PC-3 (cell line): ENCODE results near the gene FYTTD1. TPM values are rescaled to one million over a fixed set of nuclear protein-coding genes. Genes with fewer than 3 reads are reported as not detected.

Source experiments
- ATAC-seq: fragments of 200-7000 bp; cut with Tn5 transposase; 2 replicates; pipeline ENCODE4 v1.9.1; 2020; ENCODE audit warnings: mild to moderate bottlenecking, moderate library complexity
- BruUV-seq: library from RNA; stranded (reverse); fragments of 400-500 nt; replicated peaks from 2 replicates; lab custom pipeline; 2021; lab: Mats Ljungman, UMichigan
- CTCF ChIA-PET: fragments of 300-600 bp; sonication (Branson Sonifier 250); formaldehyde crosslinking; loops from one replicate; lab custom pipeline; 2022; ENCODE audit warnings: antibody characterized with exemption; lab: Charles Lee
- POLR2A ChIA-PET: fragments of 300-600 bp; sonication (Branson Sonifier 250); formaldehyde crosslinking; loops from one replicate; lab custom pipeline; 2022; ENCODE audit warnings: antibody characterized with exemption; ENCODE audit not compliant: unreplicated experiment; lab: Charles Lee
- DNase-seq: peaks from one replicate; pipeline ENCODE4 v3.0.0-alpha.2; 2015
- H2AFZ ChIP-seq: fragments of 300-600 bp; sonication (generic); 2 replicates; pipeline ENCODE4 v1.6.0; 2016; ENCODE audit warnings: antibody characterized with exemption, low read length
- H3F3A ChIP-seq: fragments of 300-600 bp; sonication (generic); one replicate; pipeline ENCODE4 v1.6.0; 2017; ENCODE audit warnings: antibody characterized with exemption, low read length, control low read depth, mild to moderate bottlenecking; ENCODE audit not compliant: unreplicated experiment
- H3K27ac ChIP-seq: fragments of 300-600 bp; sonication (generic); 2 replicates; pipeline ENCODE4 v1.5.1; 2016; ENCODE audit warnings: mild to moderate bottlenecking, low read length
- H3K27me3 ChIP-seq: fragments of 300-600 bp; sonication (generic); 2 replicates; pipeline ENCODE4 v1.6.1; 2016; ENCODE audit warnings: low read length, mixed read lengths
- H3K36me3 ChIP-seq: fragments of 300-600 bp; sonication (generic); 2 replicates; pipeline ENCODE4 v1.6.1; 2016; ENCODE audit warnings: low read depth, mixed run types, low read length, mixed read lengths
- H3K4me1 ChIP-seq: fragments of 300-600 bp; sonication (generic); 2 replicates; pipeline ENCODE4 v1.5.1; 2016; ENCODE audit warnings: low read length; ENCODE audit not compliant: insufficient read depth
- H3K4me2 ChIP-seq: fragments of 300-600 bp; sonication (generic); 2 replicates; pipeline ENCODE4 v1.6.0; 2016; ENCODE audit warnings: low read length
- H3K4me3 ChIP-seq: fragments of 300-600 bp; sonication (generic); 2 replicates; pipeline ENCODE4 v1.5.1; 2016; ENCODE audit warnings: mild to moderate bottlenecking, low read length, mixed read lengths
- H3K79me2 ChIP-seq: fragments of 300-600 bp; sonication (generic); 2 replicates; pipeline ENCODE4 v1.6.1; 2017; ENCODE audit warnings: low read length, mixed read lengths
- H3K9ac ChIP-seq: fragments of 300-600 bp; sonication (generic); 2 replicates; pipeline ENCODE4 v1.6.0; 2016; ENCODE audit warnings: mild to moderate bottlenecking, low read length
- H3K9me2 ChIP-seq: fragments of 300-600 bp; sonication (generic); replicated peaks from 2 replicates; pipeline ENCODE4 v1.6.1; 2016; ENCODE audit warnings: mixed run types, low read length, mixed read lengths
- H3K9me3 ChIP-seq: fragments of 300-600 bp; sonication (generic); 2 replicates; pipeline ENCODE4 v1.6.1; 2016; ENCODE audit warnings: low read length, mixed read lengths
- H4K20me1 ChIP-seq: fragments of 300-600 bp; sonication (generic); 2 replicates; pipeline ENCODE4 v1.6.1; 2016; ENCODE audit warnings: low read length, mixed read lengths
- EZH2 ChIP-seq: fragments of 300-600 bp; sonication (generic); IDR thresholded peaks from one replicate; pipeline ENCODE4 v1.6.1; 2017; ENCODE audit warnings: antibody characterized with exemption, mild to moderate bottlenecking, low read length; ENCODE audit not compliant: unreplicated experiment
- EZH2phosphoT487 ChIP-seq: fragments of 300-600 bp; sonication (generic); IDR thresholded peaks from 2 replicates; pipeline ENCODE4 v1.6.1; 2018; ENCODE audit warnings: mild to moderate bottlenecking, antibody characterized with exemption, low read length, borderline replicate concordance
- intact Hi-C: fragments of 100-400 bp; cut with micrococcal nuclease; formaldehyde crosslinking; loops from 2 replicates; pipeline ENCODE4 v1.9.0; 2023
- total RNA-seq: library from RNA; depleted of rRNA; stranded (reverse); fragments of >200 nt; gene quantifications from 2 replicates; pipeline ENCODE4 v1.2.3, GENCODE V29; 2014
- TF ChIP-seq, protein P1 (sequence below): fragments of 300-600 bp; sonication (generic); conservative IDR thresholded peaks from 2 replicates; pipeline ENCODE4 v1.5.1; 2017; ENCODE audit warnings: antibody characterized with exemption, low read depth, mild to moderate bottlenecking, low read length

FYTTD1 gene
- total RNA-seq, 1 experiment from 2014 or later: 85.4 TPM

- Histone ChIP-seq H3K27ac (no peak overlapping the region), H3K4me1 (peaks cover 21% of the 10 kb centered on the region), H3K9me3 (no peaks in the 10 kb centered on the region), H4K20me1 (peaks cover 21% of the 10 kb centered on the region), H3K4me2 (no peak overlapping the region), H3K27me3 (no peaks in the 10 kb centered on the region), H3K9me2 (no peaks in the 10 kb centered on the region), H3K36me3 (no peaks in the 10 kb centered on the region), H3K79me2 (peaks cover 95% of the 10 kb centered on the region), H3K4me3 (no peak overlapping the region), H2AFZ (no peak overlapping the region), H3K9ac (no peak overlapping the region), H3F3A (no peaks in the 10 kb centered on the region)
- no peak for ATAC-seq
- TF ChIP-seq, protein P1, sequence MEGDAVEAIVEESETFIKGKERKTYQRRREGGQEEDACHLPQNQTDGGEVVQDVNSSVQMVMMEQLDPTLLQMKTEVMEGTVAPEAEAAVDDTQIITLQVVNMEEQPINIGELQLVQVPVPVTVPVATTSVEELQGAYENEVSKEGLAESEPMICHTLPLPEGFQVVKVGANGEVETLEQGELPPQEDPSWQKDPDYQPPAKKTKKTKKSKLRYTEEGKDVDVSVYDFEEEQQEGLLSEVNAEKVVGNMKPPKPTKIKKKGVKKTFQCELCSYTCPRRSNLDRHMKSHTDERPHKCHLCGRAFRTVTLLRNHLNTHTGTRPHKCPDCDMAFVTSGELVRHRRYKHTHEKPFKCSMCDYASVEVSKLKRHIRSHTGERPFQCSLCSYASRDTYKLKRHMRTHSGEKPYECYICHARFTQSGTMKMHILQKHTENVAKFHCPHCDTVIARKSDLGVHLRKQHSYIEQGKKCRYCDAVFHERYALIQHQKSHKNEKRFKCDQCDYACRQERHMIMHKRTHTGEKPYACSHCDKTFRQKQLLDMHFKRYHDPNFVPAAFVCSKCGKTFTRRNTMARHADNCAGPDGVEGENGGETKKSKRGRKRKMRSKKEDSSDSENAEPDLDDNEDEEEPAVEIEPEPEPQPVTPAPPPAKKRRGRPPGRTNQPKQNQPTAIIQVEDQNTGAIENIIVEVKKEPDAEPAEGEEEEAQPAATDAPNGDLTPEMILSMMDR: no peak
- TF ChIP-seq EZH2 (no peak), EZH2phosphoT487 (no peak)
- no peak for DNase-seq
- intact Hi-C loops: no loop called here
- ChIA-PET POLR2A (no interaction called here), CTCF (no interaction called here)
- no TSS peak for BruUV-seq
Measured at GRCh38 chr3:197800379-197800778, 50.7 kb downstream of the FYTTD1 start.

DNA sequence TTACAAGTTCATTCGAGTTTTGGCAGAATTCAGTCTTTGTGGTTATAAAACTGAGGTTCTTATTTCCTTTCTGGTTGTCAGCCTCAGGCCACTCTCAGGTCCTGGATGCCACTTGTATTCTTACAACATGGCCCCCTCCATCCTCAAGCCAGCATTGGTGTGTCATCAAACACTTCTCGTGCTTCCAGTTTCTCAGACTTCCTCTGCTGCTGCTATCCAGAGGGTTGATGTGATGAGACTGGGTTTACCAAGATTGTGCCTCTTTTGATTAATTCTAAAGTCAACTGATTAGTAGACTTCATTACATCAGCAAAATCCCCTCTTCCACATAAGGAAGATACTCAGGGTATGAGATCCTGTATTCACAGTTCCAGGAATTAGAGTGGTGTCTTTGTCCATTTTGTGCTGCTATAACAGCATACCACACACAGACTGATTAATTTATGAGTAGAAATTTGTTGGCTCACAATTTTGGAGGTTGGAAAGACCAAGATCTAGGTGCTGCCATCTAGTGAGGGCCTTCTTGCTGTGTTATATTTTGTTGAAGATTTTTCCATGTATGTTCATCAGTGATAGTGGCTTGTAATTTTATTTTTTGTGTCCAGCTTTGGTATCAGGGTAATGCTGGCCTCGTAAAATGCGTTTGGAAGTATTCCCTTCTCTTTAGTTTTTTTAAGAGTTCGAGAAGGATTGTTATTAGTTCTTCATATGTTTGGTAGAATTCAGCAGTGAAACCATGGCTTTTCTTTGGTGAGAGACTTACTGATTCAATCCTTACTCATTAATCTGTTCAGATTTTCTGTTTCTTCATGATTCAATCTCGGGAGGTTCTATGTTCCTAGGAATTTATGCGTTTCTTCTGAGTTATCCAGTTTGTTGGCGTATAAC lies 52.5 kb downstream of the FYTTD1 start:
- peaks cover 14% of the 10 kb centered on the region; the same call in 1 of the 2 replicates for H4K20me1 ChIP-seq
- H3F3A ChIP-seq: no peaks in the 10 kb centered on the region
- intact Hi-C loops: loop anchor here (1.0 kb wide), 1 partner anchor 9 kb away; no protein-coding TSS in a partner anchor
- H3K4me3 ChIP-seq: no peak overlapping the region
- peaks cover 79% of the 10 kb centered on the region for H3K79me2 ChIP-seq
- H3K9me3 ChIP-seq: no peaks in the 10 kb centered on the region
- ATAC-seq (peak; percentile 61), DNase-seq (peak; percentile 59)
- no peak overlapping the region for H2AFZ ChIP-seq
- no peak overlapping the region for H3K9ac ChIP-seq
- ChIA-PET CTCF (interaction anchor here (0.7 kb wide), 1 partner anchor 60 kb away, joined by 3 read pairs; no protein-coding TSS in a partner anchor), POLR2A (no interaction called here)
- H3K36me3 ChIP-seq: no peaks in the 10 kb centered on the region
- H3K4me1 ChIP-seq: peaks cover 21% of the 10 kb centered on the region
- TF ChIP-seq EZH2: no peak
- TF ChIP-seq, protein P1: peak; percentile 65
- H3K4me2 ChIP-seq: peak overlapping the region; percentile 10; the same call in 1 of the 2 replicates
- no peaks in the 10 kb centered on the region for H3K27me3 ChIP-seq
- no TSS peak for BruUV-seq
- no peaks in the 10 kb centered on the region for H3K9me2 ChIP-seq
- H3K27ac ChIP-seq: peak overlapping the region; percentile 52
